ENCODE measurements around the gene VSTM4.

The VSTM4 gene

GRCh38 chr10:49044293-49045193 lies 70.8 kb downstream of the VSTM4 start:
- Histone ChIP-seq H3K9me3 (ENCODE audit: control insufficient read depth, insufficient read depth, low read length) (no peaks in the 10 kb centered on the region), H3K9ac (ENCODE audit: low read depth, low read length) (no peak overlapping the region), H3K36me3 (ENCODE audit: control insufficient read depth, insufficient read depth, low read length) (no peaks in the 10 kb centered on the region), H3K4me1 (ENCODE audit: control insufficient read depth, insufficient read depth, low read length) (no peaks in the 10 kb centered on the region), H3K4me3 (ENCODE audit: low read depth, low read length) (no peak overlapping the region), H3K27me3 (ENCODE audit: control insufficient read depth, insufficient read depth, low read length) (no peaks in the 10 kb centered on the region)

- no peaks in the 10 kb centered on the region for H3K4me1 ChIP-seq (ENCODE audit: control insufficient read depth, insufficient read depth, low read length)
- H3K27me3 ChIP-seq (ENCODE audit: control insufficient read depth, insufficient read depth, low read length): no peaks in the 10 kb centered on the region
- no peak overlapping the region for H3K4me3 ChIP-seq (ENCODE audit: low read depth, low read length)
- H3K9ac ChIP-seq (ENCODE audit: low read depth, low read length): no peak overlapping the region
- no peaks in the 10 kb centered on the region for H3K36me3 ChIP-seq (ENCODE audit: control insufficient read depth, insufficient read depth, low read length)
- H3K9me3 ChIP-seq (ENCODE audit: control insufficient read depth, insufficient read depth, low read length): no peaks in the 10 kb centered on the region
These were observed 74.7 kb downstream of the VSTM4 start for GRCh38 chr10:49040601-49041000.

- no peaks in the 10 kb centered on the region for H3K9me3 ChIP-seq (ENCODE audit: control insufficient read depth, insufficient read depth, low read length)
- H3K4me3 ChIP-seq (ENCODE audit: low read depth, low read length): no peak overlapping the region
- no peak overlapping the region for H3K9ac ChIP-seq (ENCODE audit: low read depth, low read length)
- no peaks in the 10 kb centered on the region for H3K27me3 ChIP-seq (ENCODE audit: control insufficient read depth, insufficient read depth, low read length)
- no peaks in the 10 kb centered on the region for H3K4me1 ChIP-seq (ENCODE audit: control insufficient read depth, insufficient read depth, low read length)
- no peaks in the 10 kb centered on the region for H3K36me3 ChIP-seq (ENCODE audit: control insufficient read depth, insufficient read depth, low read length)
These were observed 75.9 kb downstream of the VSTM4 start for GRCh38 chr10:49039409-49039808.

- H3K27me3 ChIP-seq (ENCODE audit: control insufficient read depth, insufficient read depth, low read length): no peaks in the 10 kb centered on the region
- H3K4me3 ChIP-seq (ENCODE audit: low read depth, low read length): no peak overlapping the region
- H3K9ac ChIP-seq (ENCODE audit: low read depth, low read length): no peak overlapping the region
- H3K9me3 ChIP-seq (ENCODE audit: control insufficient read depth, insufficient read depth, low read length): no peaks in the 10 kb centered on the region
- no peaks in the 10 kb centered on the region for H3K4me1 ChIP-seq (ENCODE audit: control insufficient read depth, insufficient read depth, low read length)
- no peaks in the 10 kb centered on the region for H3K36me3 ChIP-seq (ENCODE audit: control insufficient read depth, insufficient read depth, low read length)
These were observed 76.6 kb downstream of the VSTM4 start for GRCh38 chr10:49038711-49039110.

GRCh38 chr10:49037187-49037586 lies 78.1 kb downstream of the VSTM4 start:
- H3K27me3 ChIP-seq (ENCODE audit: control insufficient read depth, insufficient read depth, low read length): no peaks in the 10 kb centered on the region
- no peak overlapping the region for H3K9ac ChIP-seq (ENCODE audit: low read depth, low read length)
- H3K9me3 ChIP-seq (ENCODE audit: control insufficient read depth, insufficient read depth, low read length): no peaks in the 10 kb centered on the region
- no peaks in the 10 kb centered on the region for H3K36me3 ChIP-seq (ENCODE audit: control insufficient read depth, insufficient read depth, low read length)
- no peaks in the 10 kb centered on the region for H3K4me1 ChIP-seq (ENCODE audit: control insufficient read depth, insufficient read depth, low read length)
- no peak overlapping the region for H3K4me3 ChIP-seq (ENCODE audit: low read depth, low read length)

- Histone ChIP-seq H3K4me1 (ENCODE audit: control insufficient read depth, insufficient read depth, low read length) (no peaks in the 10 kb centered on the region), H3K9ac (ENCODE audit: low read depth, low read length) (no peak overlapping the region), H3K4me3 (ENCODE audit: low read depth, low read length) (no peak overlapping the region), H3K36me3 (ENCODE audit: control insufficient read depth, insufficient read depth, low read length) (no peaks in the 10 kb centered on the region), H3K9me3 (ENCODE audit: control insufficient read depth, insufficient read depth, low read length) (no peaks in the 10 kb centered on the region), H3K27me3 (ENCODE audit: control insufficient read depth, insufficient read depth, low read length) (no peaks in the 10 kb centered on the region)
These were observed 78.7 kb downstream of the VSTM4 start for GRCh38 chr10:49036638-49037037.

- H3K27me3 ChIP-seq (ENCODE audit: control insufficient read depth, insufficient read depth, low read length): no peaks in the 10 kb centered on the region
- H3K9me3 ChIP-seq (ENCODE audit: control insufficient read depth, insufficient read depth, low read length): no peaks in the 10 kb centered on the region
- H3K4me3 ChIP-seq (ENCODE audit: low read depth, low read length): no peak overlapping the region
- H3K36me3 ChIP-seq (ENCODE audit: control insufficient read depth, insufficient read depth, low read length): no peaks in the 10 kb centered on the region
- no peak overlapping the region for H3K9ac ChIP-seq (ENCODE audit: low read depth, low read length)
- H3K4me1 ChIP-seq (ENCODE audit: control insufficient read depth, insufficient read depth, low read length): no peaks in the 10 kb centered on the region
These were observed 79.4 kb downstream of the VSTM4 start for GRCh38 chr10:49035920-49036319.

GRCh38 chr10:49034925-49035324 lies 80.4 kb downstream of the VSTM4 start:
- no peaks in the 10 kb centered on the region for H3K36me3 ChIP-seq (ENCODE audit: control insufficient read depth, insufficient read depth, low read length)
- no peak overlapping the region for H3K4me3 ChIP-seq (ENCODE audit: low read depth, low read length)
- H3K4me1 ChIP-seq (ENCODE audit: control insufficient read depth, insufficient read depth, low read length): no peaks in the 10 kb centered on the region
- H3K9ac ChIP-seq (ENCODE audit: low read depth, low read length): no peak overlapping the region
- H3K27me3 ChIP-seq (ENCODE audit: control insufficient read depth, insufficient read depth, low read length): no peaks in the 10 kb centered on the region
- H3K9me3 ChIP-seq (ENCODE audit: control insufficient read depth, insufficient read depth, low read length): no peaks in the 10 kb centered on the region

GRCh38 chr10:49033939-49034338 lies 81.4 kb downstream of the VSTM4 start:
- Histone ChIP-seq H3K9me3 (ENCODE audit: control insufficient read depth, insufficient read depth, low read length) (no peaks in the 10 kb centered on the region), H3K4me1 (ENCODE audit: control insufficient read depth, insufficient read depth, low read length) (no peaks in the 10 kb centered on the region), H3K36me3 (ENCODE audit: control insufficient read depth, insufficient read depth, low read length) (no peaks in the 10 kb centered on the region), H3K9ac (ENCODE audit: low read depth, low read length) (no peak overlapping the region), H3K27me3 (ENCODE audit: control insufficient read depth, insufficient read depth, low read length) (no peaks in the 10 kb centered on the region), H3K4me3 (ENCODE audit: low read depth, low read length) (no peak overlapping the region)

- H3K4me1 ChIP-seq (ENCODE audit: control insufficient read depth, insufficient read depth, low read length): no peaks in the 10 kb centered on the region
- H3K27me3 ChIP-seq (ENCODE audit: control insufficient read depth, insufficient read depth, low read length): no peaks in the 10 kb centered on the region
- no peak overlapping the region for H3K4me3 ChIP-seq (ENCODE audit: low read depth, low read length)
- H3K9me3 ChIP-seq (ENCODE audit: control insufficient read depth, insufficient read depth, low read length): no peaks in the 10 kb centered on the region
- no peak overlapping the region for H3K9ac ChIP-seq (ENCODE audit: low read depth, low read length)
- no peaks in the 10 kb centered on the region for H3K36me3 ChIP-seq (ENCODE audit: control insufficient read depth, insufficient read depth, low read length)
These were observed 85.7 kb downstream of the VSTM4 start for GRCh38 chr10:49029666-49030065.

GRCh38 chr10:49028639-49029038 lies 86.7 kb downstream of the VSTM4 start:
- H3K27me3 ChIP-seq (ENCODE audit: control insufficient read depth, insufficient read depth, low read length): no peaks in the 10 kb centered on the region

GRCh38 chr10:49025347-49025983 lies 89.9 kb downstream of the VSTM4 start:
- no peak overlapping the region for H3K4me3 ChIP-seq (ENCODE audit: low read depth, low read length)
- no peaks in the 10 kb centered on the region for H3K9me3 ChIP-seq (ENCODE audit: control insufficient read depth, insufficient read depth, low read length)
- H3K27me3 ChIP-seq (ENCODE audit: control insufficient read depth, insufficient read depth, low read length): no peaks in the 10 kb centered on the region
- H3K36me3 ChIP-seq (ENCODE audit: control insufficient read depth, insufficient read depth, low read length): no peaks in the 10 kb centered on the region
- H3K9ac ChIP-seq (ENCODE audit: low read depth, low read length): no peak overlapping the region
- no peaks in the 10 kb centered on the region for H3K4me1 ChIP-seq (ENCODE audit: control insufficient read depth, insufficient read depth, low read length)

More at GRCh38 chr10:49028639-49029038, 86.7 kb downstream of the VSTM4 start:
- H3K9ac ChIP-seq (ENCODE audit: low read depth, low read length): no peak overlapping the region
- H3K4me1 ChIP-seq (ENCODE audit: control insufficient read depth, insufficient read depth, low read length): no peaks in the 10 kb centered on the region
- no peak overlapping the region for H3K4me3 ChIP-seq (ENCODE audit: low read depth, low read length)
- H3K36me3 ChIP-seq (ENCODE audit: control insufficient read depth, insufficient read depth, low read length): no peaks in the 10 kb centered on the region
- no peaks in the 10 kb centered on the region for H3K9me3 ChIP-seq (ENCODE audit: control insufficient read depth, insufficient read depth, low read length)

Data from iPS-15b (cell line).